ENCODE measurements around the gene SBK2.
A peak's percentile ranks its signal among the peaks of the same experiment; 100 is the strongest.

Gene SBK2

GRCh38 chr19:55530996-55531395 is 5.9 kb downstream of the SBK2 start:
- no peak for DNase-seq

- DNase-seq = no peak
Measured at GRCh38 chr19:55529636-55530234, 7.2 kb downstream of the SBK2 start.

GRCh38 chr19:55528030-55528803 is 8.7 kb downstream of the SBK2 start:
- peak; percentile 15 for DNase-seq

- no peak for DNase-seq
Measured at GRCh38 chr19:55527197-55528029, 9.5 kb downstream of the SBK2 start.

- peak; percentile 63 for DNase-seq
Measured at GRCh38 chr19:55526216-55527196, 10.4 kb downstream of the SBK2 start.

GRCh38 chr19:55525289-55526101 is 11.4 kb downstream of the SBK2 start:
- DNase-seq = no peak

GRCh38 chr19:55520691-55521292 is 16.1 kb downstream of the SBK2 start:
- no peak for DNase-seq

- no peak for DNase-seq
Measured at GRCh38 chr19:55519451-55520311, 17.3 kb downstream of the SBK2 start.

GRCh38 chr19:55516878-55517620 is 19.9 kb downstream of the SBK2 start:
- peak; percentile 97 for DNase-seq

- DNase-seq = no peak
Measured at GRCh38 chr19:55508120-55508519, 28.8 kb downstream of the SBK2 start.

- no peak for DNase-seq
Measured at GRCh38 chr19:55504981-55505380, 32.0 kb downstream of the SBK2 start.

- DNase-seq = no peak
Measured at GRCh38 chr19:55504252-55504603, 32.7 kb downstream of the SBK2 start.

- DNase-seq = peak; percentile 94
Measured at GRCh38 chr19:55503502-55504251, 33.3 kb downstream of the SBK2 start.

- no peak for DNase-seq
Measured at GRCh38 chr19:55503157-55503501, 33.8 kb downstream of the SBK2 start.

GRCh38 chr19:55502197-55502952 is 34.6 kb downstream of the SBK2 start:
- DNase-seq = no peak

- DNase-seq = no peak
Measured at GRCh38 chr19:55500368-55500952, 36.5 kb downstream of the SBK2 start.

GRCh38 chr19:55498246-55498840 is 38.6 kb downstream of the SBK2 start:
- no peak for DNase-seq
